ENCODE results near the gene SOCS7.

SOCS7 gene

GRCh38 chr17:38443356-38444031 is 91.8 kb downstream of the SOCS7 start:
- TF ChIP-seq GATA2 (IDR thresholded peaks at IDR 0.05; ENCODE audit: low read depth, low read length) (no peak), GATA3 (IDR thresholded peaks at IDR 0.05; ENCODE audit: low read depth, low read length) (no peak)

- TF ChIP-seq GATA2 (IDR thresholded peaks at IDR 0.05; ENCODE audit: low read depth, low read length) (no peak), GATA3 (IDR thresholded peaks at IDR 0.05; ENCODE audit: low read depth, low read length) (no peak)
Observed at GRCh38 chr17:38444151-38444550, 92.5 kb downstream of the SOCS7 start.

DNA sequence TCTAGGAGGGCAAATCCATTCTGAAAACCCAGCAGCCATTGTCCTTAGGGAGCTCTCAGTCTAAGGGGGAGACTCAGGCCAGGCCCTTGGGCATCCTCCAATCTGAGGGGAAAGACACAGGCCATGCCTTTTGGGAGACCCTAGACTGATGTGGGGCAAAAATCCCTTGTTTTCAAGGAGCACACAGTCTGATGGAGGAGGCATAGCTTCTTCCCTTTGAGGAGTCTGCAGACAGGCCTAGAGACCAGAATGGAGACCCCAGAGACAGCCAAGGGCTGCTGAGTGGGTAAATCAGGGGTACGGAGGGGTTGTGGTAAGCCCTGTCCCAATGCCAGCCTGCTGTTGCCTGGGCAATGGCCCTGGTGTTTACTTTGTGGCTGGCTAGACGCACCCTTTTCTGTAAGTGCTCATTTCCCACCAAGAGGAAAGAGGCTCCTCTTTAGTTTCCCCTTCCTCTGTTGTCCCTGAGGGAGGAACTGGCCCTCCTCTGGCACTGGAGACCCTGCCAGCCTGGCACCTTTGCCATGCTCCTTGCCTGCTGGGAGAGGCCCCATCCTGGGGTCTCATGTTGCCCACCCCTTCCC is 96.0 kb downstream of the SOCS7 start:
- TF ChIP-seq GATA3 (IDR thresholded peaks at IDR 0.05; ENCODE audit: low read depth, low read length) (no peak), GATA2 (IDR thresholded peaks at IDR 0.05; ENCODE audit: low read depth, low read length) (no peak)

- no peak for TF ChIP-seq GATA3 (IDR thresholded peaks at IDR 0.05; ENCODE audit: low read depth, low read length)
- TF ChIP-seq GATA2 (IDR thresholded peaks at IDR 0.05; ENCODE audit: low read depth, low read length), result no peak
Observed at GRCh38 chr17:38448208-38448771, 96.6 kb downstream of the SOCS7 start.

- TF ChIP-seq GATA2 (IDR thresholded peaks at IDR 0.05; ENCODE audit: low read depth, low read length), result no peak
- TF ChIP-seq GATA3 (IDR thresholded peaks at IDR 0.05; ENCODE audit: low read depth, low read length), result no peak
Observed at GRCh38 chr17:38449364-38449763, 97.7 kb downstream of the SOCS7 start.

- TF ChIP-seq GATA3 (IDR thresholded peaks at IDR 0.05; ENCODE audit: low read depth, low read length) (no peak), GATA2 (IDR thresholded peaks at IDR 0.05; ENCODE audit: low read depth, low read length) (no peak)
Observed at GRCh38 chr17:38450557-38451029, 98.9 kb downstream of the SOCS7 start.

- no peak for TF ChIP-seq GATA2 (IDR thresholded peaks at IDR 0.05; ENCODE audit: low read depth, low read length)
- TF ChIP-seq GATA3 (IDR thresholded peaks at IDR 0.05; ENCODE audit: low read depth, low read length), result no peak
Observed at GRCh38 chr17:38451030-38451839, 99.6 kb downstream of the SOCS7 start.

DNA sequence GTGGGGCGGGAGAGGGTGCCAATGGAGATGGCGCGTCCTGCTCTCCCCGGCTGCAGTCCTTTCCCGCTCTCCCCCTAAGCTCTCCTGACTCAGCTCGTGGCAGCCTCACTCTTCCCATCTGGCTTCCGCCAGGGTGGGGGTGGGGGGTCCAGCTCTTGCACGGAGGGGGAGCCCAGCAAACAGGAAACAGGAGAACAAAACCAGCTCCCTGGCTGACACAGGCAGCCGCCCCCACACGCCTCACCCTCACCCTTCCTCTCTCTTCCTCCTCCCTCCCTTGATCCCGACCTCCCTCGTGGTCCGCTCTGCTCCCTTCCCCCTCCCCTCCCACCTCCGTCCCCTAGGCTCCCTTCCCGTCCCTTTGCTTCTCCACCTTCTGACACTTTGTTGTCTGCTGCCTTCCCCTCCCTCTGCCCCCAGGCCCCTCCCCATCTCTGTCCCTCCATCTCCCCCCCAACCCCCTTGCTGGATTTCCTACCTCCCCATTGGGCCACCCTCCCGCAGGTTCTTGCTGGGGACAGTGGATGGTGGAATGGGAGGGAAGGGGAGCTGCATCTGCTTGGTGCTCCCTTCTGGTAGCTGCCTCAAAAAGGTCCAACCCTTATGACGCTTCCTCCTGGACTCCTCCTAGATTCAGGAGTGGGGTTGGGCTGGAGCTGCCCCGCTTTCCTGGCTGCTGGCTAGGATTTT is 100.3 kb downstream of the SOCS7 start:
- TF ChIP-seq GATA3 (IDR thresholded peaks at IDR 0.05; ENCODE audit: low read depth, low read length) (no peak), GATA2 (IDR thresholded peaks at IDR 0.05; ENCODE audit: low read depth, low read length) (no peak)

DNA sequence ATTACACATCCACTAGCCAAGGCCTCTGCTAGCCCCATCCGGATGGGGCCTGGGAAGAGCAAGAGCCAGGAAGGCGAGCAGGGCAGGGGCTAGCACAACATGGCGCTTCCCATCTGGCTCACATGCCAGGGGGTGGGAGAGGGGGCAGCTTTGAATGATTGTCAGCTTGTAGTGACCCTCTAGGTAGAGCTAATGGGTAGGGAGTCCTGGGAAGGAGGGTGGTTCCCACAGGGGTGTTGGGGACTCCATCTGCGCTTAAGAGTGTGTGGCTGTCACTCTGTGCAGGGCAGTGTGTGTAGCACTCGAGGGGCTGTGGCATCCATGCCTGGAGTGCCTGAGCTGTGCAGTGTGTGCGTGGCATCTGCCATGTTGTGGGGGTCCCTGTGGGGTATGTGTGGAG is 101.1 kb downstream of the SOCS7 start:
- TF ChIP-seq GATA3 (IDR thresholded peaks at IDR 0.05; ENCODE audit: low read depth, low read length) (no peak), GATA2 (IDR thresholded peaks at IDR 0.05; ENCODE audit: low read depth, low read length) (no peak)

DNA sequence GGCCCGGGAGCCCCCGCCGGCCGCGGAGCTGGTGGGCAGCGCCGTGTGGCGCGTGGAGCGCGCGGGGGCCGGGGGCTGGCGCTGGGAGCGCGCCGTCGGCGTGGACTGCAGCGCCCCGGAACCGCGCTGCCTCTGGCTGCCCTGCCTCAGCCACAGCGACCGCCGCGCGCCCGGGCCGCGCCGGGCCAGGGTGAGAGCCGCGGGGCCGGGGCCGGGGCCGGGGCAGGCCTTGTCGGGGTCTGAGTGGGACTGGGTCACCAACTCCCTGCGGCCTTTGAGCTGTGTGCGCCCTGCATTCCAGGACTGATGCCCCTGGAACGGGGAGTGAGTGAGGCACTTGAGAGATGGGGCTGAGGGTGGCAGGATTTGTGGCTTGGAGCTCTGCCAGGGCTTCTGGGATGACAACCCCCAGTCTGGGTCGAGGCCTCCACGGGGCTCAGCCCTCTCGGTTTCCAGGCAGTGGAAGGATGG is 102.3 kb downstream of the SOCS7 start:
- TF ChIP-seq GATA3 (IDR thresholded peaks at IDR 0.05; ENCODE audit: low read depth, low read length), result no peak
- TF ChIP-seq GATA2 (IDR thresholded peaks at IDR 0.05; ENCODE audit: low read depth, low read length), result no peak

- TF ChIP-seq GATA3 (IDR thresholded peaks at IDR 0.05; ENCODE audit: low read depth, low read length) (no peak), GATA2 (IDR thresholded peaks at IDR 0.05; ENCODE audit: low read depth, low read length) (no peak)
Observed at GRCh38 chr17:38454532-38454931, 102.9 kb downstream of the SOCS7 start.

Measured in SH-SY5Y (cell line).